Panc1 (cell line): ENCODE results near the gene TNRC6B. TPM values are rescaled to one million over a fixed set of nuclear protein-coding genes. Genes with fewer than 3 reads are reported as not detected.

Source experiments
- ATAC-seq: fragments of 200-7000 bp; cut with Tn5 transposase; 2 replicates; pipeline ENCODE4 v1.9.1; 2020; ENCODE audit warnings: mild to moderate bottlenecking, moderate library complexity
- BruUV-seq: library from RNA; stranded (reverse); fragments of 400-500 nt; replicated peaks from 2 replicates; lab custom pipeline; 2021; lab: Mats Ljungman, UMichigan
- CTCF ChIA-PET: fragments of 300-600 bp; sonication (Branson Sonifier 250); formaldehyde crosslinking; loops from one replicate; lab custom pipeline; 2022; ENCODE audit warnings: antibody characterized with exemption; lab: Charles Lee
- POLR2A ChIA-PET: fragments of 300-600 bp; sonication (Branson Sonifier 250); formaldehyde crosslinking; loops from one replicate; lab custom pipeline; 2022; ENCODE audit warnings: antibody characterized with exemption; lab: Charles Lee
- DNase-seq: peaks from one replicate; pipeline ENCODE4 v3.0.0-alpha.2; 2010; ENCODE audit warnings: low read depth, low spot score
- H3K27ac ChIP-seq: 2 replicates; pipeline ENCODE4 v1.5.1; 2011; ENCODE audit warnings: mild to moderate bottlenecking, low read length, inconsistent platforms
- H3K27me3 ChIP-seq: fragments of 200-500 bp; sonication (Bioruptor generic); 2 replicates; pipeline ENCODE4 v1.6.0; 2014; ENCODE audit warnings: low read length, inconsistent platforms; ENCODE audit not compliant: control insufficient read depth, insufficient read depth
- H3K36me3 ChIP-seq: fragments of 200-500 bp; sonication (Bioruptor generic); 2 replicates; pipeline ENCODE4 v1.5.1; 2014; ENCODE audit warnings: inconsistent platforms, mild to moderate bottlenecking, low read length, moderate library complexity; ENCODE audit not compliant: control insufficient read depth, insufficient read depth
- H3K4me1 ChIP-seq: 2 replicates; pipeline ENCODE4 v1.5.1; 2011; ENCODE audit warnings: inconsistent platforms, mild to moderate bottlenecking, low read length, moderate library complexity; ENCODE audit not compliant: control insufficient read depth, insufficient read depth
- H3K4me3 ChIP-seq, 2 experiments: 2 replicates each; pipeline ENCODE4 v1.5.1; 2011 to 2012; ENCODE audit warnings: low read depth in 2 of 2, low read length in 2 of 2, mild to moderate bottlenecking in 2 of 2, inconsistent platforms in 1 of 2, moderate library complexity in 1 of 2
- H3K9me3 ChIP-seq: fragments of 200-500 bp; sonication (Bioruptor generic); 2 replicates; pipeline ENCODE4 v1.5.1; 2014; ENCODE audit warnings: low read depth, mild to moderate bottlenecking, inconsistent platforms, low read length, moderate library complexity; ENCODE audit not compliant: control insufficient read depth, insufficient read depth
- POLR2AphosphoS5 ChIP-seq: IDR thresholded peaks from 2 replicates; pipeline ENCODE4 v1.6.1; 2012; ENCODE audit warnings: mild to moderate bottlenecking, low read depth, low read length, moderate library complexity
- SIN3A ChIP-seq: IDR thresholded peaks from 2 replicates; pipeline ENCODE4 v1.6.1; 2012; ENCODE audit warnings: low read depth, mild to moderate bottlenecking, low read length, moderate library complexity, borderline replicate concordance; ENCODE audit not compliant: insufficient read depth
- TCF7L2 ChIP-seq: IDR thresholded peaks from 2 replicates; pipeline ENCODE4 v1.6.1; 2011; ENCODE audit warnings: mild to moderate bottlenecking, low read depth, low read length, inconsistent platforms
- in situ Hi-C: cut with HindIII; loops from 2 replicates; pipeline ENCODE4 v1.10.0; 2016; ENCODE audit warnings: low sequenced_read_pairs, low pct_unique_long_range_greater_than_20kb
- intact Hi-C: fragments of 100-400 bp; cut with micrococcal nuclease; formaldehyde crosslinking; loops from one replicate; pipeline ENCODE4 v1.10.0; 2022; ENCODE audit not compliant: unreplicated experiment
- total RNA-seq: library from RNA; stranded (reverse); gene quantifications from one replicate; pipeline ENCODE4 v1.2.1, GENCODE V29; 2021; ENCODE audit not compliant: unreplicated experiment
- TF ChIP-seq, protein P1 (sequence below), 2 experiments: IDR thresholded peaks; 2 replicates each; pipeline ENCODE4 v1.6.1; 2011 to 2012; ENCODE audit warnings: low read depth in 2 of 2, control low read depth in 1 of 2, low read length in 1 of 2, mild to moderate bottlenecking in 1 of 2, moderate library complexity in 1 of 2; ENCODE audit not compliant: insufficient read depth in 1 of 2
- TF ChIP-seq, protein P2 (sequence below): fragments of 450-650 bp; IDR thresholded peaks from 2 replicates; pipeline ENCODE4 v1.5.1; 2017; ENCODE audit warnings: mild to moderate bottlenecking

The TNRC6B gene
- total RNA-seq, 1 experiment from 2014 or later, result 30.7 TPM

DNA sequence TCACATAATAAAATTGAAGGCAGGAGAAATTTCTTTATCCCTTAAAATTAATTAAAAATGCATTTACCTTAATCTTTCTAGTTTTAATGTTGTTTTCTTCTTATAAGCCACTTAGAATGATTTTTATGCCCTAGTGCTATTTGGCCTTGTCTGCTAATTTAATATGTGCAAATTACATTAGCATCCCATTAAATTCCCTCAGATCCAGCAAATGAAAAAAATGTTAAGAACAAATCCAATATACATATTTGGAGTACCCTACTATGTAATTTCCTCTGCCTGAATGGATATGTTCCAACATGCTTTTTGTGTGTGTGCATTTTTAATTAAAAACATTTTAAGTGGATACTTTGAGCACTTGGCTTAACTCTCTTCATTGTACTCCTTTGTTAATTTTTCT is 56.9 kb downstream of the TNRC6B start:
- no peak for DNase-seq
- Histone ChIP-seq H3K9me3 (no peaks in the 10 kb centered on the region), H3K4me1 (peaks cover 16% of the 10 kb centered on the region), H3K4me3 (no peak overlapping the region), H3K27ac (no peak overlapping the region), H3K27me3 (no peaks in the 10 kb centered on the region), H3K36me3 (no peaks in the 10 kb centered on the region)
- no peak for ATAC-seq
- no peak for TF ChIP-seq SIN3A
- TF ChIP-seq TCF7L2, result no peak
- TF ChIP-seq, protein P1, sequence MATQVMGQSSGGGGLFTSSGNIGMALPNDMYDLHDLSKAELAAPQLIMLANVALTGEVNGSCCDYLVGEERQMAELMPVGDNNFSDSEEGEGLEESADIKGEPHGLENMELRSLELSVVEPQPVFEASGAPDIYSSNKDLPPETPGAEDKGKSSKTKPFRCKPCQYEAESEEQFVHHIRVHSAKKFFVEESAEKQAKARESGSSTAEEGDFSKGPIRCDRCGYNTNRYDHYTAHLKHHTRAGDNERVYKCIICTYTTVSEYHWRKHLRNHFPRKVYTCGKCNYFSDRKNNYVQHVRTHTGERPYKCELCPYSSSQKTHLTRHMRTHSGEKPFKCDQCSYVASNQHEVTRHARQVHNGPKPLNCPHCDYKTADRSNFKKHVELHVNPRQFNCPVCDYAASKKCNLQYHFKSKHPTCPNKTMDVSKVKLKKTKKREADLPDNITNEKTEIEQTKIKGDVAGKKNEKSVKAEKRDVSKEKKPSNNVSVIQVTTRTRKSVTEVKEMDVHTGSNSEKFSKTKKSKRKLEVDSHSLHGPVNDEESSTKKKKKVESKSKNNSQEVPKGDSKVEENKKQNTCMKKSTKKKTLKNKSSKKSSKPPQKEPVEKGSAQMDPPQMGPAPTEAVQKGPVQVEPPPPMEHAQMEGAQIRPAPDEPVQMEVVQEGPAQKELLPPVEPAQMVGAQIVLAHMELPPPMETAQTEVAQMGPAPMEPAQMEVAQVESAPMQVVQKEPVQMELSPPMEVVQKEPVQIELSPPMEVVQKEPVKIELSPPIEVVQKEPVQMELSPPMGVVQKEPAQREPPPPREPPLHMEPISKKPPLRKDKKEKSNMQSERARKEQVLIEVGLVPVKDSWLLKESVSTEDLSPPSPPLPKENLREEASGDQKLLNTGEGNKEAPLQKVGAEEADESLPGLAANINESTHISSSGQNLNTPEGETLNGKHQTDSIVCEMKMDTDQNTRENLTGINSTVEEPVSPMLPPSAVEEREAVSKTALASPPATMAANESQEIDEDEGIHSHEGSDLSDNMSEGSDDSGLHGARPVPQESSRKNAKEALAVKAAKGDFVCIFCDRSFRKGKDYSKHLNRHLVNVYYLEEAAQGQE (IDR thresholded peaks at IDR 0.05; ENCODE audit: insufficient read depth in 1 of 2, low read depth in 2 of 2, low read length in 1 of 2), result no peak
- TF ChIP-seq, protein P2, sequence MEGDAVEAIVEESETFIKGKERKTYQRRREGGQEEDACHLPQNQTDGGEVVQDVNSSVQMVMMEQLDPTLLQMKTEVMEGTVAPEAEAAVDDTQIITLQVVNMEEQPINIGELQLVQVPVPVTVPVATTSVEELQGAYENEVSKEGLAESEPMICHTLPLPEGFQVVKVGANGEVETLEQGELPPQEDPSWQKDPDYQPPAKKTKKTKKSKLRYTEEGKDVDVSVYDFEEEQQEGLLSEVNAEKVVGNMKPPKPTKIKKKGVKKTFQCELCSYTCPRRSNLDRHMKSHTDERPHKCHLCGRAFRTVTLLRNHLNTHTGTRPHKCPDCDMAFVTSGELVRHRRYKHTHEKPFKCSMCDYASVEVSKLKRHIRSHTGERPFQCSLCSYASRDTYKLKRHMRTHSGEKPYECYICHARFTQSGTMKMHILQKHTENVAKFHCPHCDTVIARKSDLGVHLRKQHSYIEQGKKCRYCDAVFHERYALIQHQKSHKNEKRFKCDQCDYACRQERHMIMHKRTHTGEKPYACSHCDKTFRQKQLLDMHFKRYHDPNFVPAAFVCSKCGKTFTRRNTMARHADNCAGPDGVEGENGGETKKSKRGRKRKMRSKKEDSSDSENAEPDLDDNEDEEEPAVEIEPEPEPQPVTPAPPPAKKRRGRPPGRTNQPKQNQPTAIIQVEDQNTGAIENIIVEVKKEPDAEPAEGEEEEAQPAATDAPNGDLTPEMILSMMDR, result no peak
- no peak for TF ChIP-seq POLR2AphosphoS5
- ChIA-PET CTCF (no interaction called here), POLR2A (no interaction called here)
- in situ Hi-C loops (no loop called here), intact Hi-C loops (no loop called here)
- no TSS peak for BruUV-seq

DNA sequence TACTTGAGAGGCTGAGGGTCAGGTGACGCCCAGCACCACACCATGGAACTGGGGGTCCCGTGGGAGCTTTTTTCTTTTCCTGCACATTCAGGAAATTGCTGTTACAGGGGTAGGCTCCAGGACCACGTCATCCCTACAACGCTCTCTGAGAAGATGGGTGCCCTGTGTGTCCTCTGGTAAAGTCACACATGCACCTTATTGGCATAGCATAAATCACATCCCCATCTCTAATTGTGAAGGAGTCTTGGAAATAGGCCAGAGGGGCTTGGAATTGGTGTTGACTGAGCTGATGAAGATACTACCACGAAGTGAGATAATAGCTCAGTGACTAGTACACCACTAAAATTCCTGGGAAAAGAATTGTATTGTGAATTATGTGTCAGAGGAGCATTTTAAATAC is 57.6 kb downstream of the TNRC6B start:
- CTCF ChIA-PET, result no interaction called here
- Histone ChIP-seq H3K4me1 (peaks cover 19% of the 10 kb centered on the region), H3K27me3 (no peaks in the 10 kb centered on the region), H3K36me3 (no peaks in the 10 kb centered on the region), H3K27ac (no peak overlapping the region), H3K4me3 (no peak overlapping the region), H3K9me3 (no peaks in the 10 kb centered on the region)
- in situ Hi-C loops (no loop called here), intact Hi-C loops (no loop called here)
- POLR2A ChIA-PET, result no interaction called here
- no TSS peak for BruUV-seq
- TF ChIP-seq POLR2AphosphoS5 (no peak), TCF7L2 (no peak), SIN3A (no peak)
- TF ChIP-seq, protein P1 (IDR thresholded peaks at IDR 0.05; ENCODE audit: insufficient read depth in 1 of 2, low read depth in 2 of 2, low read length in 1 of 2), result no peak
- TF ChIP-seq, protein P2, result no peak
- no peak for ATAC-seq
- no peak for DNase-seq
